NOMO-1 treated with DMSO at 0.1 percent for 48 hours (cell line): ENCODE results near the gene PAK2.
"Not testable (repeated sequence)": the region's sequence is repeated elsewhere in the genome, so short reads cannot be mapped to it uniquely, and the experiment has no call there.

Source experiments
- DNase-seq: peaks from one replicate; lab custom pipeline; 2025; ENCODE audit not compliant: unreplicated experiment; lab: John Stamatoyannopoulos, UW

The PAK2 gene

DNA sequence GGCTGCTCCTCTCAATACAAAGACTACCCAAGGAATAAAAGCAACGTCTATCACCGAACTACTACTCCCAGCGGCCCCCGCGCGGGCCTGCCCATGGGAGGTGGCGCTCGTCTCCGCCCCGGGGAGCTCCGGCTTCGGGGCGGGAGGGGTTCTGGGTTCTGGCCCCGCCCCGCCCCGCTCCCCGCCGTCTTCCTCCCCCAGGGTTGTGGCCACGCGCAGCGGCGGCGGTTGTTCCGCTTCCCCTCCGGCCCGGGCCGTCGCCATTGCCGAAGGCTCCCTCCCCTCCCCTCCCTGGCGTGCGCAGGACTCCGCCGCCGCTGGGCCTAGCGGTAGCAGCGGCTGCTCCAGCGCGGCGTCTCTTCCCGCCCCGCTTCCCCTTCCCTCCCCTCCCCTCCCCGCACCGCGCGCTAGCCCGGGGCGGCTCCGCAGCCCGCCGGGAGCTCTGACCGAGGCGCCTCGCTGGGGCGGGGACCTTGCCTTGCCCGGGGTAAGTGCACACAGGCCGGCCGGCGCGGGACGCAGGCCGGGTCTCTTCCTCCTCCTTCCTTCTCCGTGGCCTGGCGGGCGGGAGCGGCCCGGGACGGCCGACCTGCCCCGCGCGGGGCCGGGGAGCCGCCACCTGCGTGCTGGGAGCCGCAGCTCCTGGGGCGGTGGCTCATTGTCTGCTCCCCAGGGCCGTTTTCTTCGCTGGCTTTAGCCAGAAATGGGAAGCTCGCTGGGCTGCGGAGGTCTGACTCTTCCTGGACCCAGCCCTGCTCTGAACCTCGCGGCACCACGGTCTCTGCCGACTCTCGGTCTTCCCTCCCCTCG lies at the start of gene PAK2:
Gene PAK2 (plus strand): TSS at position 187 of the 810 bp plus-strand sequence. CDS start 42,790 bp downstream, outside the sequence.
- DNase-seq: peak; percentile 98

DNA sequence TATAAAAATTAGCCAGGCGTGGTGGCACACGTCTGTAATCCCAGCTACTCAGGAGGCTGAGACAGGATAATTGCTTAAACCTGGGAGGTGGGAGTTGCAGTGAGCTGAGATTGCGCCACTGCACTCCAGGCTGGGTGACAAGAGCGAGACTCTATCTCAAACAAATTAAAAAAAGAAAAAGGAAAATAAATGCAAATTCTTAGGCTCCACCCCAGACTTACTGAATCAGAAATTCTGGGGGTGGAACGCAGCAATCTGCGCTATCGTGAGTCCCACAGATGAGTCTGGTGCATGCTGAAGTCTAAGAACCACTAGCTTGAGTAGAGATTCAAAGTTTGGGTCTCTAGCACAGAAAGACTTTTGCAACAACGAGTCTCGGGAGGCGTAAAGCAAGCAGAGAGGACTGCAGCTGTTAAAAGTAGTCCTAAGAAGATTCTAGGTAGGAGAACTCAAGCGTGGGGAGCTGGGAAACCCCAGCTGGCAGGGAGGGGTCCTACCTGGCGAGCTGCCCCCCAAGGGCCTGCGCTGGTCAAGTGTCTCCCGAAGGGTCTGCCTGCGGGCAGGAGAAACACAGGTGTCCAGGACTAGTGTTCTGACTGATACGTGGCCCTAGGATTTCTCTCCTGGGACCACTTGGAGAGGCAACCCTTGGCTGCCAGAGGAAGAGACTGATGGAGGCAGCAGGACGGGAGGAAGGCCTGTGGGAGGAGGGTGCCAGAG lies 49.6 kb upstream of the PAK2 start:
- peak; percentile 24 for DNase-seq

DNA sequence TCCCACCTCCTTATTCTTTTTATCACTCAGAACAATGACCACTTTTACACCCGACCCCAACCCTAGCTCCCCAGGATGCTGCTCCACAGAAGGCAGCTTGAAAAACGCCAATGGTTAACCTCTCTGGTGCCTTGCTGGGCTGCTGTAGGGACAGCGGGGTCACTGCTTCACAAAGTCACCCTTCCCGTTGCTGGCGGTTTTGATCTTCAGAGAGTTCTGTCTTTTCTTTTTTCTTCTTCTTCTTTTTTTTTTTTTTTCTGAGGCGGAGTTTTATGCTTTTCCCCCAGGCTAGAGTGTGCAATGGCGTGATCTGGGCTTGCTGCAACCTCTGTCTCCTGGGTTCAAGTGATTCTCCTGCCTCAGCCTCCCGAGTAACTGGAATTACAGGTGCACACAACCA lies 48.3 kb upstream of the PAK2 start:
- peak; percentile 70 for DNase-seq

DNA sequence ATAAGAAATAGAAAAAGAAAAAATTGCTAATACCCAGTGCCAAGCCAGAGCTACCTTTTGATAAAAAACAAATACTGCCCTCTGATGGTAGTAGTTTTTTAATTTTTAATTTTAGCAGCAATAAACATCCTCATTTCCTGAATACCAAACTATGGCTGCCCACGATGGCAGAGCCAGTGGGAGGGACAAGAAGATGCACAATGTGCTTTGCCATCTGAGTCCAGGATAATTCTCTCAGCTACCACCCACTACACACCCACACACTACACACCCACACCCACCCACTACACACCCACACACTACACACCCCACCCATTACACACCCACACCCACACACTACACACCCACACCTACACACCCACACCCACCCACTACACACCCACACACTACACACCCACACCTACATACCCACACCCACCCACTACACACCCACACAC lies 45.4 kb upstream of the PAK2 start:
- peak; percentile 72 for DNase-seq

DNA sequence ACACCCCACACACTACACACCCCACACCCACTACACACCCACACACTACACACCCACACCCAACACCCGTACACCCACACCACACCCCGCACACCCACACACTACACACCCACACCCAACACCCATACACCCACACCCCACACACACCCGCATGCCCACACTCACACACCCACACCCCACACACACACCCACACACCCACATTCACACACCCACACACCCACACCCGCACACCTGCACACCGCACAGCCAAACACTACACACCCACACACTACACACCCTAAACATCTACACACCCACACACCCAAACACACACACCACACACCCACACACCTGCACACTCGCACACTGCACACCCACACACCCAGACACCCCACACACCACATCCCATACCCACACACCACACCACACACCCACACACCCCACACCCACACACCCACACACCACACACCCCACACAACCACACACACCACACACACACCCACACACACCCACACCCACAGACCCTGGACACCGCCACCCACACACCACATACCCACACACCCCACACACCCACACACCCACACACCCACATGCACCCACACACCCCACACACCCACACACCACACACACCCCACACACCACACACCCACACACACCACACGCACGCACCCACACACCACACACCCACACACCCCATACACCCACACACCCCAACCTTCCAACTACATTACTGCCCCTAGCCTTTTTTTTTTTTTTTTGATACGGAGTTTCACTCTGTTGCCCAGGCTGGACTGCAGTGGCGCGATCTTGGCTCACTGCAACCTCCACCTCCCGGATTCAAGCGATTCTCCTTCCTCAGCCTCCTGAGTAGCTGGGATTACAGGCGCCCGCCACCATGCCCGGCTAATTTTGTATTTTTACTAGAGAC lies 44.5 kb upstream of the PAK2 start:
- no peak for DNase-seq

DNA sequence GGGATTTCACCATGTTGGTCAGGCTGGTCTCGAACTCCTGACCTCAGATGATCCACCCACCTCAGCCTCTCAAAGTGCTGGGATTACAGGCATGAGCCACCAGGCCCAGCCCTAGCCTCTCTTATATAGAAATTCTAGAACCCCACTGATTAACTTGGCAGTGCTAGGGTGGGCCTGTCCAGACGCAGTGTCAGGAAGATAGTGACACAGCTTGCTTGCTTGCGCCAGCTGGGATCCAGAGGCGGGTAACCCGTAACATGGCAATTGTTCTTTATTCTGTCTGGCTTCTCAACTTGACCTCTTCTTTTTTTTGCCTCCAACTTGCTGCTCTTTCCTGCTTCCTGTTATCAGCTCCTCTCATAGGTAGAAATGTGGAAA lies 43.8 kb upstream of the PAK2 start:
- no peak for DNase-seq

DNA sequence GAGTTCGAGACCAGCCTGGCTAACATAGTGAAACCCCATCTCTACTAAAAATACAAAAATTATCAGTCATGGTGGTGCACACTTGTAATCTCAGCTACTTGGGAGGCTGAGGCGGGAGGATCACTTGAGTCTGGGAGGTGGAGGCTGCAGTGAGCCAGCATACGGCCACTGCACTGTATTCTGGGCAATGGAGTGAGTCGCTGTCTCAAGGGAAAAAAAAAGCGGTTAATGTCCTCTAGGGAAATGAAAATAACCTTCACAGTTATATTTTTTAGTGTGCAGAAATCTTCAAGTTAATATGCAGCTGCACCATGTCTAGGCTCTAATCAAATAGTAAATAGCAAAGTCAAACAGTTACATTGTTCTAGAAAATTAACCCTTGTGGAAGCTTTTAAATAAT lies 42.4 kb upstream of the PAK2 start:
- DNase-seq: no peak

DNA sequence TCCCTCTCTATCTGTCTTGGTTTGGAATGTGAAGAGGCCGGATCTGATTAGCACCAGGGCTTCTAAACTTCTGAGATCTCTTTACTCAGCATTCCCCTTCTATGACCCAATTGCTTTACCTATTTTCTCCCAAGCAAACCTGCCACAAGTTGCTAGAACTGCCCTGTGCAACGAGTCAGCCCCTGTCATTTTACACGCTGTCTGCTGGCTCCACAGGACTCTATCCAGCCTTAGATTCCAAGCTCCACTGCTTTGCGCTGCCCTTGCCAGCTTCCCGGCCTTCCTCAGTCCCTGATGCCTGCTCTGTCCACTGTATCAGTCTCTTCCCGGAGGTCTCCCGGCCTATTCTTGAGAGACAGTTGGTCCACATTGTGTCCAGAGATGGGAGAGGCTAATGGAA lies 39.9 kb upstream of the PAK2 start:
- no peak for DNase-seq

DNA sequence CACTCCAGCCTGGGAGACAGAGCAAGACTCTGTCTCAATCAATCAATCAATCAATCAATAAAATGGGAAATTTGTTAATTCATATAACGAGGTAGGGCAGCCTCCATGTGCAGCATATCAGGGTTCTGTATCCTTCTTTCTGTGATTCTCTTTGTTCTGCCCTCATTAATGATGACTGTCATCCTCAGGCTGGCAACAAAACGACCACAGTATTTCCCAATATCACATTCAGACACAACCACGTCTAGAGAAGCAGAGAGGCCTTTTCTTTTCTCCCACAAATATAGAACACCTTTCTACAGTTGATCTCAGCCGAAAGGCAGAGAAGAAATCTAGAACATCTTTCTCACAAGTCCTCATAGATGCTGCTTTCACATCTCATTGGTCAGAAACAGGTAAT lies 38.9 kb upstream of the PAK2 start:
- DNase-seq: peak; percentile 82

DNA sequence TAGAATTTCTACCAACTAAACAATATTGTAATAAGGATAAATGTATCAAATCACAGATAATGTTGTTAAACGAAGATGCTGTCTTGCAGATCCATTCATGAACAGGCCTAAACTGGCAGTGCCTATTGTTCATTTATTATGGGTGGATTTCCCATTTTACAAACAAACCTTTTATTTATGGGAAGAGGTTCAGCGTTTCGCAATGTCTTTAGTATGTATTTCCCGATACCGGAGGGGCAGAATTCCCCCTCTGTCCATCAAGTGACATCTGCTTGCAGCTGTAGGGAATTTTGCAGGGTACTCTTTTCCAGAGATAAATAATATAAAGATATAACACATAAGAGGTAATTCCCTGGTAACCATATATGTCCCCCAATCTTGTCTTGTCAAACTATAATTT lies 33.3 kb upstream of the PAK2 start:
- DNase-seq: no peak

DNA sequence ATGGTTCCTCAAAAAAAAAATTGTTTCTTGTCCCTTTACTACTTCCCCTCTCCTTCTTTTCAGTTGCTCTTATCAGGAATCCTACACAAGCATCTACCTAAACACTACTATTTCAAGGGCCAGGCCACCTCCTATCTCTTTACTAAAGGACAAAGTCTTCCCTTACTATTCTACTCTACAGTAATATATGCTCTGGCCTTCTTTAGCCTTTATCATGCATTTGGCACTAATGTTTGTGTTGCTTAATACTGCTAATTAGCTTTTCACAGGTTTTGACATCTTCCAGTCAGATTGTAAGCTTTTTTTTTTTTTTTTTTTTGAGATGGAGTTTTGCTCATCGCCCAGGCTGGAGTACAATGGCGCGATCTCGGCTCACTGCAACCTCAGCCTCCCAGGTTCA lies 32.9 kb upstream of the PAK2 start:
- DNase-seq: peak; percentile 80

DNA sequence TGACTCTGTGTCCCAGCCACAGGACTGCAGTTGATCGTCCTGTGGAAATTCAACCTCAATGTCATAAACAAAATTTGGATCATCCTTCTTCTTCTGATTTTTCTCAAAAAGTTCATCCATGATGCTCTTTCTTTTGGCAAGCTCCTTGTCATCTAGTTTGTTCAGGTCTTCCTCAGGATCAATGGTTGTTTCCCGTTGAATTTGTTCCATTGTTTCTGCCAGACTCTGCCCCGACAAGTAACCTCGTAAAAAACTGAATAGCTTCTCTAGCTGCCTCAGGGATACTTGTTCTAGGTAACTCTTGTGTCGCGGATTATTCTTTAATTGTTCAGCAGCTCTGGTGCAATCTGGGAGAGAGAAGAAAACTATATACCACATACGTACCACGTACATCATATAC lies 32.1 kb upstream of the PAK2 start:
- no peak for DNase-seq

DNA sequence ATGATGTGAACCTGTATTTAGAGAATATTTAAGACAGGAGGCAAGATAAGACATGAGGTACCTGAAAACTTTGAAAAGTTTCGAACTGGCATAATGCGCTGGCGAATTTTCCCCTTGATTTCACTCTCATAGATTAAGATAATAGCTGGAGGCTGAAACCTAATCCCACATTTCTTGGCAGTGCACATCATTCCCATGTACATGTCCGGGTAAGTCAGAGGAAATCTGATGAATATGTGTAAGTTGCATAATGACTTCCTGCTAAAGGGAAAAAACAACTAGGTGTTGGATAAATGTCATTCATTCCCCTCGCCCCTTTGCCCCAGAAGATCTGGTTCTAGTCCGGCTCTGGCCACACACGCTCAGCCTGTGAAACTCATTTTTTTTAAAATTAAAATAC lies 31.2 kb upstream of the PAK2 start:
- DNase-seq: no peak

DNA sequence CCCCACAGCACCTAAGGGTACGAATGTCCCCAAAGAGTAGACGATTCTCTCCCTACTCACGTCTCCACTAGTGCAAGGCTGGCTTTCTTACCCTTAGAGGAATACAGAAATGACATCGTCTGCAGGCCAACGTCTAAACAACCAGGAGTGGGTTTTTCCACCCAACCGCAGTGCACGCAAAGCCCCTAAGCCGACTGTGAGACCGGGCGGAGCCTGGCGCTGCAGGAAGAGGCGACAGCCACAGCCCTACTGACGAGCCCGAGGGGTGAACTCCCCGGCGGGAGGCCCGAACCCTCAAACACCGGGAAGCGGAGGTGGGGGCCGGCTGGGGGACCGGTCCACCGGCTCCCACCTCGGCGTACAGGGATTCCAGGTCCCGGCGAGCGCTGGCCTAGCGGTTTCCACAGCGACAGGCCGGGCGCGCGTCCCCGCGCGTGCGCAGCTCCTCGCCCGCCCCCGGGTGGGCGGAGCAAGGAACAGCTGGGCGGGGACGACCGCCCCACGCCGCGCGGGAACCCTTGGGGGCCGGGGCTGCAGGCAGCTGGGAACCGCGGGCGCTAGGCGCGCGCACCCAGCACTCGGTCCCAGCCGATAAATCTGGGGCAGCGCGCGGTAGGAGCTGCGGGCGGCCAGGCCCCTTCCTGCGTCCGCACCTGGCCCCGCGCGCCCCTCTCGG lies 27.7 kb upstream of the PAK2 start, which contains the start of the genes CEP19 and PIGX:
Gene CEP19 (minus strand): TSS at position 413 of the 676 bp plus-strand sequence. CDS start 3,593 bp downstream, outside the sequence.
Gene PIGX (plus strand): TSS at position 540 of the 676 bp plus-strand sequence.
- peak; percentile 78 for DNase-seq

DNA sequence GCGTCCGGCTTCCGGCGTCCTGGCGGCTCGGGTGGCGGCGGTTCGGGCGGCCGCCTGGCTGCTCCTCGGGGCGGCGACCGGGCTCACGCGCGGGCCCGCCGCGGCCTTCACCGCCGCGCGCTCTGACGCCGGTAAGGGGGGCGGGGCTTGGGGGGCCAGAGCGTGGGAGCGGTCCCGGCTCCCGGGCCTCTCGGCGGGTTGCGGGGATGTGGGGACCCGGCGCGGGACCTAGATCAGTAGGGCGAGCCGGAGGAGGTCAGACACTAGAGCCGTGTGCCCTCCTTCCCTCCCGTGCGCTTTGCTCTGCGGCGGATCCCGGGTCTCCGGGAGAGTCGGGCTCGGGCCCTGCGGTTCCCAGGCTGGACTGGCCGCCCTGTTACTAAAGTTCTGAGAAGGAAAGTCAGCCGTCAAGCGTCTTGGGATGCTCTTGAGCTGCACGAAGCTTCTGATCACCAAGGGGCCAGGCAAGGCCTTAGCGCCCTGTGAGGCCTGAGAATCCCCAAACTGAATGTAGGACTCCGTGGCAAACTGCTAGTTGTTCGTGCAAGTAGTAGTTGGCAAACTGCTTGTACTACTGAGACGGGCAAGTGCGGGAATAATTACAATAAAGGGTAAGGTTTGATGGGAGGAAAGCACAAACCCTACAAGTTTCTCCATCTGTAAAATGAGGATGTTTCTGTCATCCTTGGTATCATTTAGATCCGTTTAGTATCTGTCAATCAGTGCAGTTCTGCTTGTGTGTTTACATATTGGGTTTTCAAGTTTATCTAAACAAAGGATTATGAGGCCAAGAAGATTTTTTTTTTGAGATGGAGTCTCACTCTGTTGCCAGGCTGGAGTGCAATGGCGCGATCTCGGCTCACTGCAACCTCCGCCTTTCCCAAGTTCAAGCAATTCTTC lies 26.9 kb upstream of the PAK2 start:
- DNase-seq: peak; percentile 67

DNA sequence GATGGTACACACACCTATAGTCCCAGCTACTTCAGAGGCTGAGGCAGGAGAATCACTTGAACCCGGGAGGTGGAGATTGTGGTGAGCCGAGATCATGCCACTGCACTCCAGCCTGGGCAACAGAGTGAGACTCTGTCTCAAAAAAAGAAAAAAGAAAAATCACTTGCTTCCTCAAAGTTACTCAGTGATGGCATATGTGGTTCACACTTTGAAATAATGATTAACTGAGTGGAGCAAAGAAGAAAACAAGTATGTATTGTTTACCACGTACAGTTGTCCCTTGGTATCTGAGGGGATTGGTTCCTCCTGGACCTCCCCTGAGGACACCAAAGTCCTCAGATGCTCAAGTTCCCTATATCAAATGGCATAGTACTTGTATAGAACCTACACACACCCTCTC lies 22.5 kb upstream of the PAK2 start:
- DNase-seq: not testable (repeated sequence)

DNA sequence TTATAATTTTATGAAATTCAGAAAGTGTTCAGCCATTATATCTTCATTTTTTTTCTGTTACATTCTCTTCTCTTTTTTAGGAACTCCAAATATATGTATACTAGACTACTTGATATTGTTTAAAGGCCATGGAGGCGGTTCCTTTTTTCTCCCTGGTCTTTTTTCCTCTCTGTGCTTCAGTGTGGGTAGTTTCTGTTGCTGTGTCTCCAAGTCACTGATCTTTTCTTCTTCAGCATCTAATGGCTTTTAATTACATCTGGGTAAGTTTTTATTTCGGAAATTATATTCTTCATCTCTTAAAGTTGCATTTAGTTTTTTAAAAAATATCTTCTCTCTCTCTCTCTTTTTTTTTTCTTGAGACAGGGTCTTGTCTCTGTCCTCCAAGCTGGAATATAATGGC lies 18.6 kb upstream of the PAK2 start:
- no peak for DNase-seq

DNA sequence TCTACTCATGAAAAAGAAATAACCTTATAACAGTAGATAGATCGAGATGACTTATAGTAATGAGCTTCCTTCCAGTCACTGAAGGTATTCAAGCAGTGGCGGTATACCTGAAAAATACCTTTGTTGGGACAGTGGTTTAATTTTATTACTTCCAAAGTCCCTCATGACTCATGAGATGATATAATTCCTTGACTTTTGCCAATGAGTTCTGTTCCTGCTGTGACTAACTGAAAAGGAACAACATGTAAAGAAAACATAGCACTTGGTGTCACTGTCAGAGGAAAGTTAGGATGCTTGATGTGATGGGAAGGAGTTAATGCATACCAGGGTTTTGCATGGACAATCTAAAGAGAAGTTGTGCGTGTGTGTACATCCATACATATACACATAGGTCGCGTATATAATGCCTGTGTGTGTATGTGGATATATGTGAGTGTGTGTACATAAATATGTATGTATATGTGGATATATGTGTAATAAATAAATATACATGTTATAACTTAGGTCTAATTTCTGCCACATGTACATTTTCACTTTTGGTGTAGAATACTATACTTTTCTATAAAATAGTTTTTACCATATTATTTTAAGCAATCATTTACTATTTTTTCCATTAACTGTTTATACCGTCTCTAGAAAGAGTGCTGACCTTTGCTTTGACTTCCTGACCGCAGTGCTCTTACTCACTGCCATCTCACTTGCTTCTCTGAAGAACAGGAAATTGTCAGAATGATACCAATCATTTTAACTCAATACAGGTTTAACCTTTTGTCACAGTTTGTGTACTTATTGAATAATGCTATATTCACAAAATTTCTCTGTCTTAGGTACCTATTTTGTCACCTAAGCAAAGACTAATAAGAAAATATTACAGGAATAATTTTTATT lies 12.6 kb upstream of the PAK2 start:
- DNase-seq: no peak

DNA sequence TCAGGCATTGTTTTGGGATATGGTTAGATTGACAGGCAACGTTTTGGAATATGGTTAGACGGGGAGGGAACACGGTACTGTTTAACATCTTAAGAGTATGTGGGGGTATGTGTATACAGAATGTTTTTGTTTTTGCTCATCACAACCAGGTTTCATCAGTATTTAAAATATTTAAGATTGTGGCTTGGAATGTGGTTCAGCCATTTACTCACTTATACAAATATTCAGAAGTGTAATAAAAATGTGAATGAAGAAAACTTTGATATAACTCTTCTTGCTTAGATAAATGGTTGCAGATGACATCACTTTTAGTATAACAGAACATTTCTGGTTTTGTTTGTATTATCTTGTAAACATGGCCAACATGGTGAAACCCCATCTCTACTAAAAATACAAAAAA lies 3.9 kb upstream of the PAK2 start:
- no peak for DNase-seq
